PC-3 (cell line): ENCODE measurements around the gene R3HDM2.

Source experiments
- CTCF ChIP-seq: fragments of 300-600 bp; sonication (generic); conservative IDR thresholded peaks from 2 replicates; pipeline ENCODE4 v1.5.1; 2017; ENCODE audit warnings: antibody characterized with exemption, low read depth, mild to moderate bottlenecking, low read length
- EZH2 ChIP-seq: fragments of 300-600 bp; sonication (generic); IDR thresholded peaks from one replicate; pipeline ENCODE4 v1.6.1; 2017; ENCODE audit warnings: antibody characterized with exemption, mild to moderate bottlenecking, low read length; ENCODE audit not compliant: unreplicated experiment

- no peak for TF ChIP-seq CTCF
- TF ChIP-seq EZH2: no peak
Observed at GRCh38 chr12:57352166-57352565, 78.7 kb downstream of the R3HDM2 start.
